ENCODE data around the gene CCN2.

The CCN2 gene

DNA sequence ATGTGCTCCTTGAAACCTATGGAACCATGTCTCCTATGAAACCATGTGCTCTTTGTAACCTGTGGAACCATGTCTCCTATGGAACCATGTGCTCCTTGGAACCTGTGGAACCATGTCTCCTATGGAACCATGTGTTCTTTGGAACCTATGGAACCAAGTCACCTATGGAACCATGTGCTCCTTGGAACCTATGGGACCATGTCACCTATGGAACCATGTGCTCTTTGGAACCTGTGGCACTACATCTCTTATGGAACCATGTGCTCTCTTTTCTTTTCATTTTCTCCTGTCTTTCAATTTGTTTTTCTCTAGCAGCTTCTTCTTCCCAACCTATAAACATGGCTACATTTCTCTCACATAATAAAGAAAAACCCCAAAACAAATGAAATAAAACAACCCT lies 11.9 kb upstream of the CCN2 start:
- no peak for DNase-seq

DNA sequence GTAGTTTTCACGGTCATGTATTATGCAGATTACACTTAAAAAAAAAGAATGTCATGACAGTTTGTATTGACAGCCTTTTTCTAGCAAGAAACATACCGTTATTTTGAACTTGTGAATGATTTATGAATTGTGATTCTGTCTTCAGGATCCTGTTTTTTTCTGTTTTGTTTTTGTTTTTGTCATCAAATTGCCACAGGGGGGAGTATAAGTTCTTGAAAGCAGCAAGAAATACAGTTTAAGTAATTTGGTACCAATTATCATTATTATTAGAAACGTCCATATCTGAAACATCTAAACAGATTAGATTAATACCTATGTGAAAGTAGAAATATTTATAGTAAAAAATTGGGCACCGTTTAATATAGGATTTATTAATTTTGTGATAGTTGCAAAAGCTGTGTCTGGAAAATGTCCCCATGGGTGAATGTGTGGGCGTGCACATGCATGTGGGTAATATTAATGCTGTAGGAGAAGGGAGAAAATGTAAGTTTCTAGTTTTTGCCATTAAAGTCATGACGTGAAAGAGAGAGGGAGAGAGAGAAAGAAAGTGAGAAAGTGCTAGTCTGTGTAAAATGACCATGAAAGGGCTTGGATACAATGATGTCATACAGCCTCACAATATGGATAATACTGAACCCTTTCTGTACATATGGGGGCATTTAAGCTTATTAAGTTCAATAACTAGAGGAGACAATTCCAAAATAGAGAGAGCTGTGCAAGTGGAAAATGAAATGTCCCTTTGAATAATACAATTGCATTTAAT lies 9.4 kb upstream of the CCN2 start:
- DNase-seq = no peak

DNA sequence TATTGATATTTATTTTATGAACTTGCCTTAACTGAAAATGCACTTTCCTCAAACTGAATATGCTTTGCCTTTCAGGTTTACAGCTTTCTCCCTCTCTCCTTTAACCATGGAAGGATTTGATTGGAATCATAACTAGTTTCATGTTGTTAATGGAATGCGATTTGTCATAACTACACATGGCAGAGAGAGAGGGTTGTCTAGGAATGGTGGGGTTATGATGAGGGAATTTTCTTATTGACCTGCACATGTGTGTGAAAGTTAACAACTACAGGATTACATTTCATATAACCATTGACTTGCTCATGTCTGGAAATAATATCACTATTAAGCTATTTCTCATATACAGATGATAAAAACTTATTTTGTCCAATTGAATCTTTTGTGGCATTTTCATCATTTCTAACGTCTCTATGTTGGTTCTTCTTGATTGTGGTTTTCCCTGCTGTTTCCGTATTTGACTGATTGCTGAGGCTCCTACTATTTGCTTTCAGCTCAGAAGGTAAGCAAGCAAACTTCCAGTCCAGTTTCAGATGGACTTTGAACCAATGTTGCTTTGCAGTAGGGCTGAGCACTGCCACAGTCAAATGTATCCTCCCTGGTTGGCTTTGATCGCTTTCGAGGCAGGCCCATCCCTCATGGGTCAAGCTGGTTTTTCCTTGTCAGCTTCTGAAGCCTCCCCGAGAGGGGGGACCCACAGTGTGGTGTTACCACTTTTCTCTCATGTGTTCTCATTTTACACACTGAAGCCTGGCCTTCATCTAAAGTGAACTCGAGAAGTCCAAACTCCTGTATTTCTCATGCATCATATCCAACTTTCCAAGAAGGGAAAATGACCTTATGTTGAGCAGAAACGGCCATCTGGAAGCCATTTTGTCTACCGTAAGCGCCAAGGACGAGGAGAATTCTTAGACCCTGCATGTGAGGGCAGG lies 7.6 kb upstream of the CCN2 start:
- DNase-seq = no peak

DNA sequence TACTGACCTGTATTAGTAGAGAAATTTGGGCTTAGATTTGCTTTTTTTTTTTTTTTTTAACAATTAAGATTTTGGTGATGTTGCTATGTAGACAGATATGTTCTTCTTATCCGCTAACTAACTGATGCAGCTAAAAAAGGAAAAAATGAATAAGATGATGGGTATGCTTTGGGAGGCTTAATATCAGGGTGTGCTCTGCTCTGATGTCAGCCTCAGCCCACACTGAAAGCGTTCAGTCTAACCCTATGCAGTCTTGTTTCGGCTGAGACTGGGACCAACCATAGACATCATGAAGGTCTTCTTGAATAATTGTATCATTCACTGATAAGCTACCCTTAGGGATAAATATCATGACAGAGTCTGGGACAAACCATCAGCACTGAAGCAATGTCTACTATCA lies 6.9 kb upstream of the CCN2 start:
- DNase-seq = no peak

DNA sequence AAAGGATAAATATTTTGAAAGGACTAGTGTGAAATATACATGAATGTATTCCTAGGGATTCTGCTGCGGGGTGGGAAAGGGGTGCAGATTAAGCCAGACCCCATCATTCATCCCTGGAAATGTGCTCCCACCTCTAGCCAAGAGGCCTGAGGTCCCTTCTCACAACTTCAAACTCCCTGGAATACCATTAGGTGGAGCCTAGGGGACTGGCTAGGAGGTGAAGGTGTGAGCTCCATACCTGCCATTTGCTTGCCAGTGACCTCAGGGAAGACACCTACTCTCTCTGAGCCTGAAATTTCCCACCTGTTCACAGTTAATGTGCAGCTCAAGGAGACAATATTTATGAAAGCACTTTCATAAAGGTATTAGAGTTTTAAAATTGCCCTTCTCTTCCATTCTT lies 4.7 kb upstream of the CCN2 start:
- no peak for DNase-seq

DNA sequence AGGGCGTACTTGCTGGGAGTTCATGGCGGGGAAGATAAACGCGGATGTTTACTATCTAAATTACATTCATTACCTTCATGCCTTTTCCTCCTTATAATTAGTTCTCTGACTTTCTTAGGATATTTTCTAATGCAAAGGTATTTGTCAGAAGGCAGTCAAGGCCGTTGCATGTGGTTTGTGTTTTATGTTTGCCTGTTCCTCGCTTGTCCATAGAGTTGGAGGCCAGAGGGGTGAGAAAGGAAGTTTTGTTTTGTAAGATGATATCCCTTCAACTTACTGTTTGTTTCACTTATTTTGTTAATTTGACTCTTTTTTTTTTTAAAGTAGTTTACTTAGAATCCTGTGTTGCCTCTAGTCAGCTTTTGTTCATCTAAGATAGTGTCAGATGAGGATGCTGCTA lies 4.0 kb upstream of the CCN2 start:
- DNase-seq = no peak

DNA sequence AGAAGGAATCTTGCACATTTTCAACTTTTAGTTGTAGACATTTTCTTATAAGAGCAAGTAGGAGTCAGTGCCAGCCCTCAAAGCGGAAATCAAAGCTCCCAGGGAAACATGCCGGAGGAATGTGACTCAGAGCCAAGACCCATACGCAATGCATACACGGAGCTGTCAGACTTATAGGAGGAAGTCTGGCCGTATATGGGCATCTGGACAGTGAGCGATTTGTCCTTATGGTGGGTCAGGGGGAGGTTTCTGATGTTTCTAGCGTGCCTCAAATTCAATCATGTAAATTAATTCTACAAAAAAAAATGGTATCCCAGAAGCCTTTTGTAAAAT lies 3.6 kb upstream of the CCN2 start:
- no peak for DNase-seq

DNA sequence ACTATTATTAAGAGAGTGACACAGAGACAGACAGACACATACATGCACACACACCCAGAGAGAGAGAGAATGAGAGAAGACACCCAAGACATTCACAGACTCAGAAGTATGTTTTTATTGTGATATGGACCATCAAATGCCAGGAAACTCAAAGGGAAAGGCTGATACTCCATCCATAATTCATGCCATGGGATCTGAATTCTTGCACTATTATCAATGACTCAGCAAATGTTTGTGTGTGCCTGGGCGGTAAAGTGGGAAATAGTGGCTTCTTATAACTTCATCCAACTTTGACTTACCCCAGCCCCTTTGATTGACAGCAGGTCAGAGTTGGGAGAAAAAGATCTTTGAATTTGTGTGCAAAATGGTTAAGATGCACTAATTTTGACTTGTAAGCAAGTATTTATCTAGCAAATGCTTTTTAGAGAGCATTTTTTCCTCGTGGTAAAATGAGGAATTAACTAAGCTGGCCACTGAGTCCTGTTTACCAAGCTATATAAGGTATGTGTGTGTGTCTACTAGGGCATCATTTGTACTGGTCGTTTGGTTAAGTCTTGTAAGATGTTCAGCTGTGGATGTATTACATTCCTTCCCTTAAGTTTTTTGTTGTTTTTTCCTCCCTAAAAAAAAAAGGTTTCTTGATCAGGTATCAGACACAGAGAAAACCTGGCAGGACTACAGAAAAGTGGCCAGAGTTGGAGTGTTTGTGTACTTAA lies 3.0 kb upstream of the CCN2 start:
- DNase-seq = no peak

DNA sequence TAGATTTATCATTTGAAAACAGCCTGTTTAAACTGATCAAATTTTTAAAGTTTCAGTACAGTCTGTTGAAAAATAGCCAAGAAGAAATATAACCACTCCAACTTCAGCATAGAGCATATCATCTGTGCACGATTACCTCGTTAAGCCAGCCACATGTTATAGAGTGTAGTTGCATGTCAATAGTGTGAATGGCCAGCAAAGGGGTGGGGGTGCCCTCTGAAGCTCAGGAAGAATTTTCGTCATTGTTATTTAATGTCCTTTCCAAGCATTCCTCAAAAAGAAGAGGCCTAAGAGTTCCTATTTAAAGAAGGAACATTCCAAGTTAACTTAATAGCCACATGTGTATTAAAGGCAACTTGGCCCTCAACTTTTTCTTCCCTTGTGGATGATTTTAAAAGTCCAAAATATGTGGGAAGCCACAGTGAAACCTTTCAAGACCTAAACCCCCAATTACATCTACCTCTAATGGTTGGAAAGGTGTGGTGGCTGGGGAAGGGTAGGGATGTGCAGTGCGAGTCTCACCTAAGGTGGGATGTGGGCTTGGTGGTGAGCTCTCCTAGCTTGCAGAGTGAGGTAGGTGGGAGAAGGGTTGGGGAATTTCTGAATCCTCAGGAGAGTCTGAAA lies 1.8 kb upstream of the CCN2 start:
- DNase-seq = no peak

DNA sequence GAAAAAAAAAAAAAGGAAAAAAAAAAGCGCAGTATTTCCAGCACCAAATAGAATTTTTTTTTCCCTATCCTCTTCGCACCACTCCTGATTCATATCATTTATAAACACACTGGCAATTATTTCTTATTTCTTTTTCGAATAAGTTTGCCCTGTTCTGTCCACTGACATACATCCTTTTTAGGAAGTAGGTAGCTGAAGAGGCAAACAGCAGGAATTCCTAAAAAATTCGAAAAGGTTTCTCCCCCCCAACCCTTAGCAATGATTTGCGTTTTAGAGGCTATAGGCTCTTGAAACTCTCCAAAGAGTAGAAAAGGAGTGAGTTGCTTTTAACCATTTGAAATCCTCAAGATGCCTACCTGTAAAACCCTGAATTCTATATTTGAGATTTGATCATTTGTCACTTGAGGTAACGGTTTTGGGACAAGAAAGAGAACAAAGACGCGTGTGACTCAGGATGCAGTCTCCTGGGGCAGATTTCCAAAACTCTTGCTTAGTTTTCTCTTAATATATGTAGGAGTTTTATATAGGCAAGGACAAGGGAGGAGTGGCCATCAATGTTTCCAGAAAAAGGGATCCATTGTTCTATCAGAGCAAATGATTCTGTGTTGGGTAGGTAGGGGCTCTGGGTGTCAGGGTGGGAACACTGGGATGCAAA lies 531 bp upstream of the CCN2 start:
- no peak for DNase-seq

DNA sequence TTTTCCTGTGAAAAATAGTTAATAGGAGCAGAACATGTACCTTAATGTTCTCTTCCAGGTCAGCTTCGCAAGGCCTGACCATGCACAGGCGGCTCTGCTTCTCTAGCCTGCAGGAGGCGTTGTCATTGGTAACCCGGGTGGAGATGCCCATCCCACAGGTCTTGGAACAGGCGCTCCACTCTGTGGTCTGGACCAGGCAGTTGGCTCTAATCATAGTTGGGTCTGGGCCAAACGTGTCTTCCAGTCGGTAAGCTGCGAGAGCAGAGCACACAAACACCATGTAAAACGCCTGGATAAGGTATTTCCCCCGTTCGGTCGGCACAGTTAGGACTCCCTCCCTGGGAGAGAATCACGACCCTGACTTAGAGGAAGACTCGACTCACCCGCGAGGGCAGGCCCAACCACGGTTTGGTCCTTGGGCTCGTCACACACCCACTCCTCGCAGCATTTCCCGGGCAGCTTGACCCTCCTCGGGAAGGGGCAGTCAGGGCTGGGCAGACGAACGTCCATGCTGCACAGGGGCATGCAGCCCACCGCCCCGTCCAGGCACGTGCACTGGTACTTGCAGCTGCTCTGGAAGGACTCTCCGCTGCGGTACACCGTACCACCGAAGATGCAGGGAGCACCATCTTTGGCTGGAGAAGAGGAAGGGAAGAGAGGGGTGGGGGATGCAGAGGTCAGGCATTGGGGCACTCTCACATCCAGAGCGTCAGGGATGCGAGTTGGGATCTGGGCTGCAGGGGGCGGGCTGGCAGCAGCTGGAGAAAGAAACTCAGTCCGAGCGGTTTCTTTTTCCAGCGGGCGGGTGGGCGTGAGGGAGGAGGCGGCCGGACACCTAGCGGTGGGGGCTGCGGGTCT lies 1.0 kb downstream of the CCN2 start:
- DNase-seq = no peak

DNA sequence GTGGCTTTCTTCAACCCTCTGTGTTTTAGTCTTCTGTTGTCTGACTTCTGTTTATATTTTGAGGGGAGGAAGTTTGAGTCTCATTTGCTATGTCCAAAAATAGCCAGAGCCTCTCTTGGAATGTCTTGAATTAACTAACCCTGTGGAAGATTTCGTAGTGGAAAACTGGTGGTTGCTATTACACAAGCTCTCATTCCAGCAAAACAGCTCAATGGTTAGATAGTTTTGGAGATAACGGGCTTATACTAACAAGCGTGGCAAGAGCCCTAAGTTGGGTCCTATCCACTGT lies 1.6 kb downstream of the CCN2 start:
- DNase-seq = no peak

DNA sequence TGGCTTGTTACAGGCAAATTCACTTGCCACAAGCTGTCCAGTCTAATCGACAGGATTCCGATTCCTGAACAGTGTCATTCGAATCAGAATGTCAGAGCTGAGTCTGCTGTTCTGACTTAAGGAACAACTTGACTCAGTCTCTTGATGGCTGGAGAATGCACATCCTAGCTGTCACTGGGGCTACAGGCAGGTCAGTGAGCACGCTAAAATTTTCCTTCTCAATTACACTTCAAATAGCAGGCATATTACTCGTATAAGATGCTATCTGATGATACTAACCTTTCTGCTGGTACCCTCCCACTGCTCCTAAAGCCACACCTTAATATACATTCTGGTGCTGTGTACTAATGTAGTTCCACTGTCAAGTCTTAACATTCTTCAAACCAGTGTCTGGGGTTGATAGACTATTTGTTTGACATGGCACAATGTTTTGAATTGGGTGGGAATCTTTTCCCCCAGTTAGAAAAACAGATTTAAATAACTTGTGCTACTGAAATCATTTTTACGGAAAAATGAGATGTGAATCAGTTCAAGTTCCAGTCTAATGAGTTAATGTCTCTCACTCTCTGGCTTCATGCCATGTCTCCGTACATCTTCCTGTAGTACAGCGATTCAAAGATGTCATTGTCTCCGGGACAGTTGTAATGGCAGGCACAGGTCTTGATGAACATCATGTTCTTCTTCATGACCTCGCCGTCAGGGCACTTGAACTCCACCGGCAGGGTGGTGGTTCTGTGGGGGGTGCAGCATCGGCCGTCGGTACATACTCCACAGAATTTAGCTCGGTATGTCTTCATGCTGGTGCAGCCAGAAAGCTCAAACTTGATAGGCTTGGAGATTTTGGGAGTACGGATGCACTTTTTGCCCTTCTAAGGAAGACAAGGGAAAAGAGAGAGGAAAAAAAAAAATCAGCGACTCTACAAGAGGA lies 2.2 kb downstream of the CCN2 start:
- no peak for DNase-seq

DNA sequence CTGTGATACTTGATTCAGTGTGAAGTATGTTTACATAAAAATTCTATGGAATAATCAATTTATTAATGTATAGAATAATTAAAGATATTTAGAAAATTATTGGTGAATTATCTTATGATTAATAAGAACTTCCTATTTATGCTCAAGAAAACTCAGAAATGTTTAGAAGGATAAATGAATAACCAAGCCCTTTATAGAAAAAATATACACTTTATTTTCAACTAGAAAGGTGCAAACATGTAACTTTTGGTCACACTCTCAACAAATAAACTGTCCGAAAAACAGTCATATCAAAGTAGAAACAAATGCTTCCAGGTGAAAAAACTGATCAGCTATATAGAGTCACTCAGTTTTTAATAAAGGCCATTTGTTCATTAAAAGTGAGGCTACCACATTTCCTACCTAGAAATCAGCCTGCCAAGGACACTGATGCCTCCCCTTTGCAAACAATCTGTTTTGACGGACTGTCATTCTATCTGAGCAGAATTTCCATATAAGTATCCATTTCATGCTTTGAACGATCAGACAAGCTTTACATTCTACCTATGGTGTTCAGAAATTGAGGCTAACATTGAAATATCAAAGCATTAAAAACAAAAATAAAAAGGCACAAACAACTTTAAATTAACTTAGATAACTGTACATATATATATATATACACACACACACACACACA lies 3.0 kb downstream of the CCN2 start:
- no peak for DNase-seq

DNA sequence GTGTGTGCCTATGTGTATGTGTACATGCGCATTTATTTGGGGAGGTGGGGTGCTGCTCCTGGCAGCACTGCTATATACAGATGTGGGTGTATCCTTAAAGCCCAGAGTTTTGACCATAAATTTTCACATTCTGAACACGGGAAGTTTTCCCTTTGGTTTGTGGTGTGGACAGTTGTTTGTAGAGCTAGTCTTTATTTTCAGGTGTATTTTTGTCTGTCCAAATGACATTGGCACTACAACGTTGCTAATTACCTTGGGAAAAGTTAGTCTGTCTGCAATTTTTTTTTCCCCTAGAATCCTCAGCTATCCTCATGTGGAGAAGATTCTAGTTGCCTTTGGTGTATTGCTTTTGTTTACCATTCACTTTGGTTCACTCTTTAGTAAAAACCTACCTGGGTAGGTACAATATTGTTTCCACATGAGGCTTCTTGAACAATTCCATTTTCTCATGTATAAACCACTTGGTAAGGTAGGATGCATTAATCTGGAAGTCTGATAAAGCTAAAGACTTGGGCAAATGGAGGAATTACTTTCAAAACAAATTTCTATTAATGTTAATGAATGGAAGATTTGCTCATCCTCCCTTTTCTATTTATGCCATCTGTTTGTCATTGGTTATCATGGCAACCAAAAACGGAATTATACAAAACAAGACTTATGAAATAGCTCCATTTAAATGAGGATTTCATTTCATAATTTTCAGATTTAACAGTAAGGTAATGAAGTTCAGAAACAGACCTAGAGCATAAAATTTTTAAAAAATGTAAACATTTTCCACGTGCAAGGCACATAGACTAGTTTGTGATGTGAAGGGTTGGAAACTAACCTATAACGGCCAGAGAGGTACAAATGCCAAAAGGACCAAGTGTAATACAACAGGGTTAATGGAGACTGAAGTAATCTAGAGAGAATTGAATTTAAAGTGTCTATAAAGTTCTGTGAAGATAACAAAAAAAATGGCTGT lies 3.9 kb downstream of the CCN2 start:
- DNase-seq = no peak

DNA sequence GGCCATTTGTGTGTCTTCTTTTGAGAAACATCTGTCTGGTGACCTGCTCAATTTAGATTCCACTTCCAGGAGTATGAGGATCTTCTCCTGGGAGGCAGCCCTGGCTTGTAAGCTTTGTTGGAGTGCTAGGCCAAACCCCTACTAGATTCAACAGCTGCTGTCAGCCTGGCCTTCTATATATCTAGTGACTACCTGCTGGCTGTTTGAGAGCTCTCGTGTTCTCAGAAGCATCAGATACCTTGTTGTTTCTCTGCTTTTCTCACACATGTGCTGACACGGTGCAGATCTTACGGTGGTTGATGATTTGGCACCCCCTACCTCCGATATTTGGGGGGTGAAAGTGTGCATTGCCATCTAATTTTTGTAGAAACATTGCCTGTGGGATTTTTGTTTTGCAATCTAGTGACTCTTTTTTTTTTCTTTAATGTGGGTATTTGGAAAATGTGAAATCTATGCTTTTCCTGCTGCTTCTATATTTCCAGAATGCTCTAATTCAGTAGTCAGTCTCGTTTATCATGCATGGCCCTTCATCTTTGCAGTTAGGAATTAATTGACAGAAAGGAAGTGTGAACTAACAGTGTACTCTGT lies 4.7 kb downstream of the CCN2 start:
- DNase-seq = no peak

DNA sequence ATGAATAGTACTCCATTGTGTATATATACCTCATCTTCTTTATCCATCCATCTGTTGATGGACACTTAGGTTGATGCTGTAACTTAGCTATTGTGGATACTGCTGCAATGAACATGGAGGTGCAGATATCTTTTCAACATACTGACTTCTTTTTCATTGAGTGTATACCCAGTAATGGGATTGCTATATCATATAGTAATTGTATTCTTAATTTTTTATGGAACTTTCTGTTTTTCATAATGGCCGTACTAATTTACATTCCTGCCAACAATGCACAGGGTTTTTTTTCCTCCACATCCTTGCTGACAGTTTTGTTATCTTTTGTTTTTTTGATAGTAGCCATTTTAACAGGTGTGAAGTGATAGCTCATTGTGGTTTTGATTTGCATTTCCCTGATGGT lies 5.2 kb downstream of the CCN2 start:
- no peak for DNase-seq

Measured in NCI-H1694 treated with DMSO at 0.1 percent for 48 hours (cell line).